Adrenal gland (tissue), 12 donors: ENCODE measurements around the gene CXCR5. TPM values are rescaled to one million over a fixed set of nuclear protein-coding genes. Genes with fewer than 3 reads are reported as not detected.

Experiments used
- DNase-seq, 7 donors: peaks; one replicate each; pipeline ENCODE4 v3.0.0-alpha.2; 2019 to 2020
- H3K27ac ChIP-seq, 5 donors: fragments of 200-600 bp; sonication (generic) in 4 of 5; 1 replicate in 3 of 5; 2 replicates in 2 of 5; pipeline versions ENCODE4 v1.5.1 to v1.8.0; 2016 to 2020; ENCODE audit warnings: mild to moderate bottlenecking in 1 of 5
- H3K27me3 ChIP-seq: fragments of 200-600 bp; 2 replicates; pipeline ENCODE4 v1.8.0; 2021
- H3K36me3 ChIP-seq, 2 donors: fragments of 200-600 bp; replicated peaks in 1 of 2; 1 replicate in 1 of 2; 2 replicates in 1 of 2; pipeline versions ENCODE4 v1.5.1 to v1.8.0; 2018 to 2022
- H3K4me1 ChIP-seq, 2 donors: fragments of 200-600 bp; replicated peaks in 1 of 2; 1 replicate in 1 of 2; 2 replicates in 1 of 2; pipeline versions ENCODE4 v1.5.1 to v1.8.0; 2018 to 2021
- H3K4me3 ChIP-seq, 4 donors: fragments of 200-600 bp; sonication (generic) in 3 of 4; one replicate each; pipeline ENCODE4 v1.5.1; 2016 to 2018
- H3K9me3 ChIP-seq, 3 donors: fragments of 200-600 bp; sonication (generic) in 1 of 3; replicated peaks in 1 of 3; 1 replicate in 2 of 3; 2 replicates in 1 of 3; pipeline versions ENCODE4 v1.5.1 to v1.8.0; 2016 to 2021
- CTCF ChIP-seq, 6 experiments: fragments of 450-650 bp in 4 of 6; fragments of 200-600 bp in 2 of 6; sonication (generic) in 1 of 6; IDR thresholded peaks; 1 replicate in 5 of 6; 2 replicates in 1 of 6; pipeline versions ENCODE4 v1.5.1 to v1.8.0; 2016 to 2021; ENCODE audit warnings: antibody characterized with exemption in 6 of 6, mild to moderate bottlenecking in 2 of 6, moderate library complexity in 1 of 6
- POLR2A ChIP-seq, 2 donors: fragments of 450-650 bp; IDR thresholded peaks; one replicate each; pipeline ENCODE4 v1.6.1; 2017; ENCODE audit warnings: antibody characterized with exemption in 2 of 2, mild to moderate bottlenecking in 2 of 2, moderate library complexity in 1 of 2
- WGBS, 4 donors: extraction: QIAGEN DNeasy Blood & Tissue Kit in 2 of 4; methylation state at CpG; one replicate each; pipeline versions ENCODE4 v1.1.5 to v1.1.7; 2013 to 2017; 5-methylcytosine and 5-hydroxymethylcytosine counted together
- intact Hi-C, 2 donors: fragments of 100-400 bp; cut with DNase I; formaldehyde crosslinking; loops; one replicate each; pipeline versions ENCODE4 v1.14.1 to v1.15.0; 2022 to 2023
- polyA plus RNA-seq, 3 donors: library from polyadenylated mRNA; stranded (reverse); fragments of 200-250 nt in 2 of 3; fragments of 350-450 nt in 1 of 3; fragmentation: Illumina TruSeq in 1 of 3; extraction: RNeasy Lipid Tissue Mini Kit (QIAGEN cat#74804) in 1 of 3; gene quantifications; one replicate each; pipeline ENCODE4 v1.2.3, GENCODE V29; 2013 to 2014
- total RNA-seq, 9 donors: library from RNA; depleted of rRNA in 4 of 9; stranded (reverse); fragments of >200 nt in 4 of 9; fragments of 120-200 nt in 1 of 9; fragmentation: NEBNext Ultra II Directional in 1 of 9; extraction: Animal tissue kit (Norgen Biotek cat#: 25700) in 1 of 9; gene quantifications; one replicate each; pipeline versions ENCODE4 v1.1.0 to v1.2.4, GENCODE V29; 2013 to 2023
- donor health status: healthy with polysubstance abuse.
- donor health status: Bipolar disorder and iron deficiency.
- donor health status: DM: yes; HTN: yes; CAD: no.
- donor health status: DM: no; HTN: no; CAD: no.
- donor health status: DM: no; HTN: no; CAD: no.
- donor health status: DM: yes; HTN: yes; CAD: no.

The CXCR5 gene
- total and polyA plus RNA-seq, 12 donors = 0.04 to 0.27 (median 0.14) TPM; not detected in 6

GRCh38 chr11:118846181-118846935 is 37.3 kb upstream of the CXCR5 start:
- Histone ChIP-seq H3K27ac (no peak overlapping the region), H3K36me3 (no peaks in the 10 kb centered on the region), H3K9me3 (no peaks in the 10 kb centered on the region), H3K27me3 (no peaks in the 10 kb centered on the region), H3K4me1 (peaks cover 10 to 14% of the 10 kb centered on the region in 2 donors), H3K4me3 (no peak overlapping the region)
- intact Hi-C loops = no loop called here
- DNase-seq = no peak
- TF ChIP-seq CTCF (IDR thresholded peaks at IDR 0.05) (no peak), POLR2A (IDR thresholded peaks at IDR 0.05) (no peak)
- 86 to 93% (median 91%) methylated on average over 3 of the region's 3 CpGs for WGBS, 4 donors

- Histone ChIP-seq H3K4me3 (no peak overlapping the region), H3K27ac (no peak overlapping the region), H3K27me3 (no peaks in the 10 kb centered on the region), H3K36me3 (no peaks in the 10 kb centered on the region), H3K9me3 (no peaks in the 10 kb centered on the region), H3K4me1 (no peaks in the 10 kb centered on the region)
- DNase-seq = no peak
- WGBS, 4 donors = 90 to 97% (median 94%) methylated on average over 4 of the region's 4 CpGs
- TF ChIP-seq CTCF (IDR thresholded peaks at IDR 0.05) = no peak
- TF ChIP-seq POLR2A (IDR thresholded peaks at IDR 0.05) = no peak
- intact Hi-C loops = no loop called here
Measured at GRCh38 chr11:118849825-118850224, 33.9 kb upstream of the CXCR5 start.

GRCh38 chr11:118851970-118852369 is 31.7 kb upstream of the CXCR5 start:
- WGBS, 4 donors = 63 to 87% (median 69%) methylated on average over 3 of the region's 3 CpGs
- no peaks in the 10 kb centered on the region for H3K4me1 ChIP-seq
- TF ChIP-seq CTCF (IDR thresholded peaks at IDR 0.05) = no peak
- no peak overlapping the region for H3K4me3 ChIP-seq
- H3K27ac ChIP-seq = no peak overlapping the region
- DNase-seq = no peak
- H3K36me3 ChIP-seq = no peaks in the 10 kb centered on the region
- intact Hi-C loops = no loop called here
- no peaks in the 10 kb centered on the region for H3K9me3 ChIP-seq
- no peaks in the 10 kb centered on the region for H3K27me3 ChIP-seq

GRCh38 chr11:118853678-118854077 is 30.0 kb upstream of the CXCR5 start:
- no peak for TF ChIP-seq CTCF (IDR thresholded peaks at IDR 0.05)
- TF ChIP-seq POLR2A (IDR thresholded peaks at IDR 0.05) = no peak
- Histone ChIP-seq H3K36me3 (no peaks in the 10 kb centered on the region), H3K27me3 (no peaks in the 10 kb centered on the region), H3K4me1 (no peaks in the 10 kb centered on the region), H3K9me3 (no peaks in the 10 kb centered on the region), H3K4me3 (no peak overlapping the region), H3K27ac (no peak overlapping the region)
- 89 to 94% (median 91%) methylated on average over 12 of the region's 12 CpGs for WGBS, 4 donors
- intact Hi-C loops = no loop called here
- DNase-seq = no peak
